Ascending aorta (tissue), 2 donors: Measurements from ENCODE around the gene PHF19. TPM values are rescaled to one million over a fixed set of nuclear protein-coding genes. Genes with fewer than 3 reads are reported as not detected.

Experiments
- DNase-seq, 2 donors: peaks; one replicate each; pipeline ENCODE4 v3.0.0-alpha.2; 2019; ENCODE audit warnings: low spot score in 2 of 2
- H3K27ac ChIP-seq, 2 donors: fragments of 200-600 bp; sonication (generic); one replicate each; pipeline ENCODE4 v1.5.1; 2016 to 2017; ENCODE audit warnings: mild to moderate bottlenecking in 1 of 2
- H3K27me3 ChIP-seq: fragments of 200-600 bp; sonication (generic); one replicate; pipeline ENCODE4 v1.5.1; 2017
- H3K36me3 ChIP-seq, 2 donors: fragments of 200-600 bp; sonication (generic); one replicate each; pipeline ENCODE4 v1.5.1; 2016
- H3K4me1 ChIP-seq, 2 donors: fragments of 200-600 bp; sonication (generic); one replicate each; pipeline ENCODE4 v1.5.1; 2016 to 2017; ENCODE audit warnings: mild to moderate bottlenecking in 1 of 2
- H3K4me3 ChIP-seq, 2 donors: fragments of 200-600 bp; sonication (generic); one replicate each; pipeline ENCODE4 v1.5.1; 2016 to 2017; ENCODE audit warnings: mild to moderate bottlenecking in 1 of 2
- H3K9me3 ChIP-seq, 2 donors: fragments of 200-600 bp; sonication (generic); one replicate each; pipeline ENCODE4 v1.5.1; 2016
- CTCF ChIP-seq, 3 experiments: fragments of 200-600 bp in 2 of 3; fragments of 450-650 bp in 1 of 3; sonication (generic) in 2 of 3; IDR thresholded peaks; one replicate each; pipeline ENCODE4 v1.5.1; 2016 to 2019; ENCODE audit warnings: antibody characterized with exemption in 3 of 3, mild to moderate bottlenecking in 1 of 3, moderate library complexity in 1 of 3
- intact Hi-C: fragments of 100-400 bp; cut with DNase I; formaldehyde crosslinking; loops from one replicate; pipeline ENCODE4 v1.15.1; 2023
- total RNA-seq: library from RNA; depleted of rRNA; stranded (reverse); fragments of >200 nt; gene quantifications from one replicate; pipeline ENCODE4 v1.1.0, GENCODE V29; 2016

Gene PHF19
- total RNA-seq, 1 donor from 2014 or later = 33.0 TPM

DNA sequence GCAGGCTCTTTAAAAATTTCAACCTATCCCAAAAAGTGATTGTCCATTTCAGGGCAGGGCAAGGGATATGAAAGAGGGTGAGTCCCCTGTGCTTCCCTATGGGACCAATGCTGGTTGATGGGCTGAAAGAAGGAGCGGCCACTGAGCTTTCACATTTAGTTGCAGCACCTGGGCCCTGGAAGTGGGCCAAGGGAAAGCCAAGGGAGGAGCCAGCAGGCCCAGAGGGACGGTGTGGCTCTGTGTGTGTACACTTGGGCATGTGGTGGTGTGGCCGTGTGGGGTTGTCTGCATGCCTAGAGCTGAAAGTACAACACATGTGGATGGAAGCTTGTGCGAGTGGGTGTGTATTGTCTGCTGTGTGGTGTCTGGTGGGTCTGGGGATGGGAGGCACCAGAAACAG lies 20.3 kb downstream of the PHF19 start:
- peak overlapping the region; percentile 23 to 35 for H3K27ac ChIP-seq
- no peak for DNase-seq
- H3K9me3 ChIP-seq = no peaks in the 10 kb centered on the region
- no peak for TF ChIP-seq CTCF (IDR thresholded peaks at IDR 0.05)
- H3K4me3 ChIP-seq = no peak overlapping the region
- peaks cover 39 to 56% of the 10 kb centered on the region in 2 donors for H3K36me3 ChIP-seq
- no peaks in the 10 kb centered on the region for H3K4me1 ChIP-seq
- intact Hi-C loops = no loop called here
- H3K27me3 ChIP-seq = no peaks in the 10 kb centered on the region

GRCh38 chr9:120855827-120856670 lies 20.9 kb downstream of the PHF19 start:
- no peak for TF ChIP-seq CTCF (IDR thresholded peaks at IDR 0.05)
- Histone ChIP-seq H3K27me3 (no peaks in the 10 kb centered on the region), H3K4me1 (no peaks in the 10 kb centered on the region), H3K27ac (peak overlapping the region; percentile 27 to 35), H3K9me3 (no peaks in the 10 kb centered on the region), H3K36me3 (peaks cover 34 to 53% of the 10 kb centered on the region in 2 donors), H3K4me3 (no peak overlapping the region)
- intact Hi-C loops = no loop called here
- DNase-seq = no peak

DNA sequence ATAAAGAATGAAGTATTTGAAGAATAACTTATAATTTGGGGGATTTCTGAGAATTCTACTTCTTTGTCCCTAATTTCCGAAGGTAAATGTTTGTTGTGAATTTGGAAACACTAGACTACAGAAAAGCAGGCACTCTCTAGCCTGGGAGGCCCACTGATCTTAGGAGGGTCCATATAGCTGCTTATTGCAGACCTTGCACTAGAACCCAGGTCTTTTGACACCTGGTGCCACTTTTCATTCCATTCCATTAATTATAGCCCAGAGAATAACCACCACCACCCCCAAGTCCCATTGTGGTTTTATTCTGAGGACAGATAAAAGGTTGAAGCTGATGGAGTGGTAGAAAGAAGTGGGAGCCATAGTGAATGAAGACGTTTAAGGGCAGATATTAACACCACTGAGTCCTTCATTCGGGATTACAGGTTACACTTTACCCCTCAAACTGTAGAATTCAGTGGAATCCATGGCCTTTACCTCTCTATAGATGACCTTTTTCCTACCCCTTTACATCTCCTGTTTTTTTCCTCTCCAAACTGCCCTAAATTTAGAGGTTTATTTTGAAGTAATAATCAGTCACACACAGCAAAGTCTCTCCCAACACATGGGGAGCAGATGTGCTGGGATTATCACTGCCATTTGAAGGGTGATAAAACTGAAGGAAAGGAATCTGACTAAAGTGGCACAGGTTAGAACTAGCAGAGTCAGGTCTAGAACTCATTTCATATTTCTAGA lies 22.2 kb downstream of the PHF19 start:
- no peaks in the 10 kb centered on the region for H3K9me3 ChIP-seq
- peaks cover 21 to 40% of the 10 kb centered on the region in 2 donors for H3K36me3 ChIP-seq
- no peaks in the 10 kb centered on the region for H3K27me3 ChIP-seq
- no peak for TF ChIP-seq CTCF (IDR thresholded peaks at IDR 0.05)
- H3K27ac ChIP-seq = no peak overlapping the region
- no peak overlapping the region for H3K4me3 ChIP-seq
- no peak for DNase-seq
- intact Hi-C loops = no loop called here
- no peaks in the 10 kb centered on the region for H3K4me1 ChIP-seq

GRCh38 chr9:120853198-120853597 lies 23.8 kb downstream of the PHF19 start:
- H3K9me3 ChIP-seq = no peaks in the 10 kb centered on the region
- TF ChIP-seq CTCF (IDR thresholded peaks at IDR 0.05) = no peak
- H3K4me3 ChIP-seq = no peak overlapping the region
- peaks cover 16 to 27% of the 10 kb centered on the region in 2 donors for H3K36me3 ChIP-seq
- H3K27ac ChIP-seq = no peak overlapping the region
- intact Hi-C loops = no loop called here
- no peaks in the 10 kb centered on the region for H3K27me3 ChIP-seq
- H3K4me1 ChIP-seq = no peaks in the 10 kb centered on the region
- no peak for DNase-seq

- TF ChIP-seq CTCF (IDR thresholded peaks at IDR 0.05) = no peak
- Histone ChIP-seq H3K27me3 (no peaks in the 10 kb centered on the region), H3K27ac (no peak overlapping the region), H3K4me3 (no peak overlapping the region), H3K9me3 (no peaks in the 10 kb centered on the region), H3K4me1 (no peaks in the 10 kb centered on the region), H3K36me3 (peaks cover 8 to 19% of the 10 kb centered on the region in 2 donors)
- DNase-seq = no peak
- intact Hi-C loops = no loop called here
Observed at GRCh38 chr9:120852240-120853010, 24.6 kb downstream of the PHF19 start.
